ENCODE data around the gene TMEM258.

TMEM258 gene

DNA sequence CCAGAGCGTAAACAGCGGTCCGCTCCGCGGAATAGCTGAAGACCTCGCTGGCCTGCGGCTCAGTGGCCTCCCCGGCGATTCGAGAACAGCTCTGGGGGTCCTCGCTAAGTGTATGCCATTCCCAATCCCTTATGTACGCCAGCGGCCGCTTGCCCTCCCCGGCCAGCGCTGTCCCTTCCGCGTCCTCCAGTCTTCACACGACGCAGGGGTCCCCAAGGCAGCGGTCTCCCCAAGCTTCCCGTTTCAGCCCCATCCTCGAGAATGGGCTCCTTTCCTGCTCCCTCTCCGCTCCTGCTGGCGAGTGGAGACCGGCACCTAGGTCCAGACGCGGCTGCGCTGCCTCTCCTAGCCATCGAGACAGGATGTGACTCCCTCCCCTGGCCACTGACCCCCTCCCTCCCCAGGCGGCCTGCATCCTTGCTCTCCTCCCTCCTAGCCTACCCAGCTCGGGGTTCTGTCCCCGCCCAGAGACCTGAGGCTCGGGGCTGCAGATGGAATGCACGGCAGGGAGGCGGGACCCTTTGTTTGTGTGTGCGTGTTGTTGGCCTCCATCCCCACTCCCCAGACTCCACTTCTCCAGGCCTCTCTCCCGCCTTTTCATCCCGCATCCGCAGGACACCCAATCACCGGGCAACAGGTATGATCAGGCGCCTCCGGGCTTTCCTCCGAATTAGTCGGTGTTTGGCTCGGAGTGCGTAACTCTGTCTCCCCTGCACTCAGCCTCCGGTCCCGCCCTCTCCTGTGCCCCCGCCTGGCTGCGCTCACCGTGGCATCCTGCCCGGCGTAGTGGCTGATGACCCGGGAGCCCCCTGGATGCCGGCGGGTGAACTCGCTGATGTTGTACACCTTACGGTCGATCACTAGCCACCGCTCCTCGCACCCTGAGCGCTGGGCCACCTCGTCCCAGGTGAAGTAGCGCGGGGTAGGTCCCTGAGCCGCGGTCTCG, 23.7 kb upstream of the TMEM258 start:
- DNase-seq (ENCODE audit: extremely low spot score): peak; percentile 58
- CTCF ChIA-PET: interaction anchor here (1.0 to 8.8 kb wide), 23 partner anchors 8 to 292 kb away, joined by 3 to 103 read pairs (median 6); partner anchors contain the start of genes FADS2, FADS3 and FEN1
- no peak for TF ChIP-seq CTCF (IDR thresholded peaks at IDR 0.05; ENCODE audit: control extremely low read depth, extremely low read depth, low read depth, missing control alignments)
- POLR2A ChIA-PET: interaction anchor here (1.1 to 2.3 kb wide), 5 partner anchors 12 to 151 kb away, joined by 5 to 16 read pairs (median 7); partner anchors contain the start of gene FTH1

- no peak for TF ChIP-seq CTCF (IDR thresholded peaks at IDR 0.05; ENCODE audit: control extremely low read depth, extremely low read depth, low read depth, missing control alignments)
- ChIA-PET CTCF (interaction anchor here (1.0 to 8.8 kb wide), 23 partner anchors 9 to 293 kb away, joined by 3 to 103 read pairs (median 6); partner anchors contain the start of genes FADS2, FADS3 and FEN1), POLR2A (interaction anchor here (0.8 to 2.3 kb wide), 8 partner anchors 11 to 151 kb away, joined by 3 to 16 read pairs (median 6); partner anchors contain the start of genes FADS2, FEN1, FTH1 and TMEM258)
- peak; percentile 96 for DNase-seq (ENCODE audit: extremely low spot score)
Observed at GRCh38 chr11:61814958-61815789, 22.8 kb upstream of the TMEM258 start.

GRCh38 chr11:61814247-61814957, 22.0 kb upstream of the TMEM258 start:
- ChIA-PET CTCF (interaction anchor here (1.0 to 8.8 kb wide), 20 partner anchors 8 to 293 kb away, joined by 3 to 103 read pairs (median 8); partner anchors contain the start of genes FADS2, FADS3 and FEN1), POLR2A (interaction anchor here (0.8 to 2.3 kb wide), 8 partner anchors 11 to 152 kb away, joined by 3 to 16 read pairs (median 6); partner anchors contain the start of genes FADS2, FEN1, FTH1 and TMEM258)
- no peak for TF ChIP-seq CTCF (IDR thresholded peaks at IDR 0.05; ENCODE audit: control extremely low read depth, extremely low read depth, low read depth, missing control alignments)
- DNase-seq (ENCODE audit: extremely low spot score): peak; percentile 27

DNA sequence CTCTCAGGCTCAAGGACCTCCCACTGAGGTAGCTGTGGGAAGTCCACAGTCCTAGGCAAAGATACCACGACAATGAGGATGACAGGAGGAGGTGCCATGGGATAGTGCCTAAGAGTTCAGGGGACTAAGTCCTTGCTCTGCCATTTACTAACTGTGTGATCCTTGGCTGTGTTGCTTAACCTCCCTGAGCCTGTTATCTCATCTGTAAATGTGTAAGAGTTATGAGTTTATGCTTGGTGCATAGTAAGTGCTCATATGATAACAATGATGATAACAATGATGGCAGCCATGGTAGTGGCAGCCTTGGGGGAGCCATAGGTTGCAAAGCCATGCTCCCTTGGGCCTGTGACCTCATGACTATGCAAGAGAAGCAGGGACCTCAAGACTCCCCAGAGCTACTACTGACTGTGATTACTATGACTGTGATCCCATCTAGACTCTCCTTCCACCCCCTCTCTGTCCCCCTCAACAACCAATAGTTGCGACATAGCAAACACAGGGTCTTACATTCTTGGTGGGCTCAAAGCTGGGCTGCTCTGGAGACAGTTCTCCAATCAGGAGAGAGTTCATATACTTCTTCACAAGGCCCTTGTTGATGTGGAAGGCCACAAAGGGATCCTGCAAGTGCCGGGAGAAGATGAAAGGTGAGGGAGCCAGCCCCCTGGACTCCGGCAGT, 20.5 kb upstream of the TMEM258 start:
- ChIA-PET POLR2A (no interaction called here), CTCF (interaction anchor here (1.0 to 8.8 kb wide), 5 partner anchors 8 to 86 kb away, joined by 3 to 103 read pairs (median 9); no protein-coding TSS in a partner anchor)
- no peak for DNase-seq (ENCODE audit: extremely low spot score)
- no peak for TF ChIP-seq CTCF (IDR thresholded peaks at IDR 0.05; ENCODE audit: control extremely low read depth, extremely low read depth, low read depth, missing control alignments)

DNA sequence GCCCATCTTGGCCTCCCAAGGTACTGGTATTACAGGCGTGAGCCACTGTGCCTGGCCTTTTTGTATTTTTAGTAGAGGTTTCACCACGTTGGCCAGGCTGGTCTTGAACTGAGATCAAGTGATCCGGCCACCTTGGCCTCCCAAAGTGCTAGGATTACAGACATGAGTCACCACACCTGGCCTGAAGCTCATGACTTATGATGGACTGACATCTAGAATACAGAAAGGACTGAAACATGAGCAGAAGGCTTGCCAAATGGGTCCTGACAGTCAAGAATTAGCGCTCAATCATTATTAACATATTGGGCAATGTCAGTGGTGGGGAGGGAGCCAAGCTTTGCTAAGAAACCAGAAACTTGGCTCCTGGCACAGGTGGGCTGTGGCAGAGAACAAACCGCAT, 19.4 kb upstream of the TMEM258 start:
- POLR2A ChIA-PET: no interaction called here
- CTCF ChIA-PET: interaction anchor here (1.0 to 8.8 kb wide), 4 partner anchors 9 to 59 kb away, joined by 3 to 103 read pairs (median 8); no protein-coding TSS in a partner anchor
- DNase-seq (ENCODE audit: extremely low spot score): no peak
- no peak for TF ChIP-seq CTCF (IDR thresholded peaks at IDR 0.05; ENCODE audit: control extremely low read depth, extremely low read depth, low read depth, missing control alignments)
